Measurements from ENCODE around the gene TDRD3.

- no peak for TF ChIP-seq PKNOX1 (IDR thresholded peaks at IDR 0.05)
- no peak for TF ChIP-seq FOXM1 (IDR thresholded peaks at IDR 0.05; ENCODE audit: borderline replicate concordance)
- TF ChIP-seq LEF1 (IDR thresholded peaks at IDR 0.05; ENCODE audit: borderline replicate concordance), result no peak
- no peak for TF ChIP-seq FOXA1 (IDR thresholded peaks at IDR 0.05)
Measured at GRCh38 chr13:60453490-60453889, 56.5 kb downstream of the TDRD3 start.
